ENCODE measurements around the gene NVL.
"Not testable (repeated sequence)": the region's sequence is repeated elsewhere in the genome, so short reads cannot be mapped to it uniquely, and the experiment has no call there.

The NVL gene

DNA sequence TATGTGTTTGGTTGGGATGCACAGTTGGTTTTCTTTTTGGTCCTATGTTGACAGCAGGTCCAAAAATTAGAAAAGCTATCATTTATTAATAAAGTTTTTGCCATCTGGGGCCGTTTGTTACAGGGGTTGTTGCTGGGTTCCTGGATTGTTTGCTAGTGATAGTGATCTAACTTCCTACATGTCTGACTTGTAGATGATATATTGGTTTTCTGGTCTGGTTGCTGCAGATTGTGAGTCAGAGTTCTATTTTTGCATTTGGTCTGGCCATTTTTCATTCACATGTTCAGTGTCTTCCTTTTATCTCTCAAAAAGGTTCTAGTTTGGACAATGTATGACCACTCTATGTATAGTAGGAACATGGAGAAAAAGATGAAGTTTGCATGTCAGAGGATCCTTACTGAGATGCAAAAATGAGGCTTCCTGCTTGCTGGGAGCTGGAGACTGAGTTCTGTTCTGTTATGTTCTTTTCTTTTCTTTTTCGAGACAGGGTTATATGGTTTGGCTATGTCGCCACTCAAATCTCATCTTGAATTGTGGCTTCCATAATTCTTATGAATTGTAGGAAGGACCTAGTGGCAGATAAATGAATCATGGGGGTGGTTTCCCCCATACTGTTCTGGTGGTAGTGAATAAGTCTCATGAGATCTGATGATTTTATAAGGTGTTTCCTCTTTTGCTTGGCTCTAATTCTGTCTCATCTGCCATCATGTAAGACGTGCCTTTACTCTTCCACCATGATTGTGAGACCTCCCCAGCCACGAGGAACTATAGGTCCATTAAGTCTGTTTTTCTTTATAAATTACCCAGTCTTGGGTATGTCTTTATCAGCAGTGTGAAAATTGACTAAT is 4.2 kb upstream of the NVL start:
- no peak for DNase-seq (ENCODE audit: low spot score)

- peak; percentile 35 for DNase-seq (ENCODE audit: low spot score)
Observed at GRCh38 chr1:224333309-224333926, 3.4 kb upstream of the NVL start.

DNA sequence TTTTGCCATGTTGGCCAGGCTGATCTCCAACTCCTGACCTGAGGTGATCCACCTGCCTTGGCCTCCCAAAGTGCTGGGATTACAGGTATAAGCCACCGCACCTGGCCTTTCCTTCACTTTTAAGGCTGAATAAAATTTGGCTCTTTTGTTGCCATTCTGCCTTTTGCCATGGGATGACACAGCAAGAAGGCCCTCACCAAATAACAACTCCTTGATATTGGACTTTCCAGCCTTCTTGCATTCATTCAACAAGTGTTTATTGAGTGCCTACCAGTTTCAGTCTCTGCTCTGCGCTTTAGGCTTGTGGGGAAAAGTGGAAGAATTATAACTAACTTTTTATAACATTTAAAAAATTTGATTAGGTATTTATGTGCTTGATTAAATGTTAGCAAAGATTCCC is 1.9 kb upstream of the NVL start:
- DNase-seq (ENCODE audit: low spot score) = no peak

GRCh38 chr1:224331326-224331725 is 1.4 kb upstream of the NVL start:
- DNase-seq (ENCODE audit: low spot score) = no peak

GRCh38 chr1:224329484-224329841 is 509 bp downstream of the NVL start:
- no peak for DNase-seq (ENCODE audit: low spot score)

GRCh38 chr1:224328644-224329043 is 1.3 kb downstream of the NVL start:
- DNase-seq (ENCODE audit: low spot score) = no peak

DNA sequence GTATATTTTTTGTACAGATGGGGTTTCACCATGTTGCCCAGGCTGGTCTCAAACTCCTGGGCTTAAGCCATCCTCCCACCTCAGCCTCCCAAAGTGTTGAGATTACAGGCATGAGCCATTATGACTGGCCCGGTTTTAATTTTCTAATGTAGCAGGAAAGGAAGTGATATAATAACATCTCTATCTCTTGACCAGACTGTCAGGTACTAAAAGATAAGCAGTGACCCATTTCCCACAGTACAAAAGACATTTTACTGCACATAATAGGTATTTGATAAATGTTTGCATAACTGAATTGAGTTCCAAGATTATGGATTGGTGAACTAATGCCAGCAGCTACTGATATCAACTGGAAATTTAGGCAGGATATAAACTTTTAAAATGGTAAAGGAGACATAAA is 4.0 kb downstream of the NVL start:
- no peak for DNase-seq (ENCODE audit: low spot score)

- no peak for DNase-seq (ENCODE audit: low spot score)
Observed at GRCh38 chr1:224321706-224322105, 8.3 kb downstream of the NVL start.

GRCh38 chr1:224317383-224318045 is 12.5 kb downstream of the NVL start:
- DNase-seq (ENCODE audit: low spot score) = no peak

- DNase-seq (ENCODE audit: low spot score) = no peak
Observed at GRCh38 chr1:224312025-224312424, 17.9 kb downstream of the NVL start.

DNA sequence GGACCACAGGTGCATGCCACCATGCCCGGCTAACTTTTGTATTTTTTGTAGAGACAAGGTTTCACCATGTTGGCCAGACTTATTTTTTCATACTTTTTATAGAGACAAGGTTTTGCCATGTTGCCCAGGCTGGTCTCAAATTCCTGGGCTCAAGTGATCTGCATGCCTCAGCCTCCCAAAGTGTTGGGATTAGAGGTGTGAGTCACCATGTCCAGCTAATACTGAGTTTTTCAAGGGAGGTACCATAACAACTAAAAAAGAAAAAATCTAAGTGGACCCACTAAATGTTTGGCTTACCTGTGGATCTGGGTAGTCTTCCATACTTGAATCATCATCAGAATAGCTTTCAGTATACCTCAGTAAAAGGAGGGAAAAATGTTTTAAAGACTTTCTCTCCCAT is 18.5 kb downstream of the NVL start:
- not testable (repeated sequence) for DNase-seq (ENCODE audit: low spot score)

GRCh38 chr1:224308064-224308463 is 21.9 kb downstream of the NVL start:
- no peak for DNase-seq (ENCODE audit: low spot score)

DNA sequence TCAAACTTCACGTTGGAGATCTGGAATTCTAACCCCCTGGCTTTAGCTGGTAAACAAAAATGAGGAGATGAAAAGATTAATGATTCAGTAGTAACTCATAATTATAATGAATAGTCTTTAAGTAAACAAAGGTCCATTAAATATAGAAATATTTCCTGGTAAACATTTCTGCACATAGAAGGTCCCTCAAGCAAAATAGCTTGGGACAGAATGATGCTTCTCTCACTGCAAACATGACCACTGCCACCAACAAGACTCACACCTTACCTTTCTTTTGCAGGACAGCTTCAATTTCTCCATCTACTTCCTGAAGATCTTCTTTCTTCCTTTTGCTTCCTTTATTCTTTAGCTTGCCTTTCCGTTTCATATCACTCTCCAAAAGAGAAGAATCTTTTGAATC is 25.2 kb downstream of the NVL start:
- DNase-seq (ENCODE audit: low spot score) = no peak

DNA sequence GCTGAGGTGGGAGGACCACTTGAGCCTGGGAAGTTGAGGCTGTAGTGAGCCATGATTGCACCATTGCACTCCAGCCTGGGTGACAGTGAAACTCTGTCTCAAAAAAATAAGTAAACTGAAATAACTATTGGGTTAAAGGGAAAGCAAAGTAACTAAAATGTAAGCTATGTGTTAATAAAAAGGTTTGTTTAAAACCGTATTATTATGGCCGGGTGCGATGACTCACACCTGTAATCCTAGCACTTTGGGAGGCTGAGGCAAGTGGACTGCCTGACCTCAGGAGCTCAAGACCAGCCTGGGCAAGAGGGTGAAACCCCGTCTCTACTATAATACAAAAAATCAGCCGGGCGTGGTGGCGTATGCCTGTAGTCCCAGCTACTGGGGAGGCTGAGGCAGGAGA is 27.0 kb downstream of the NVL start:
- DNase-seq (ENCODE audit: low spot score) = no peak

DNA sequence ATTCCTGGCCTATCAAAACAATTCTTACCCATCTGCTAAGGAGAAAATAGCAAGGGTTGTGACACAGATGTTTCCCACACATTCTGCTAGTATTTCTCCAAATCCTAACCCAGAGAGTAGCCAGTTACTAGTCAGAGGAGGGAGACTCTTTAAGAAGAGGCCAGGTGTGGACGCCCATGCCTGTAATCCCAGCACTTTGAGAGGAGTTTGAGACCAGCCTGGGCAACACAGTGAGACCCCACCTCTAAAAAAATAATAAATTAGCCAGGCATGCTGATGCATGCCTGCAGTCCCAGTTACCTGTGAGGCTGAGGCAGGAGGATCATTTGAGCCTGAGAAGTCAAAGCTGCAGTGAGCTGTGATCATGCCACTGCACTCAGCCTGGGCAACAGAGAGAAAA is 28.6 kb downstream of the NVL start:
- DNase-seq (ENCODE audit: low spot score) = no peak

DNA sequence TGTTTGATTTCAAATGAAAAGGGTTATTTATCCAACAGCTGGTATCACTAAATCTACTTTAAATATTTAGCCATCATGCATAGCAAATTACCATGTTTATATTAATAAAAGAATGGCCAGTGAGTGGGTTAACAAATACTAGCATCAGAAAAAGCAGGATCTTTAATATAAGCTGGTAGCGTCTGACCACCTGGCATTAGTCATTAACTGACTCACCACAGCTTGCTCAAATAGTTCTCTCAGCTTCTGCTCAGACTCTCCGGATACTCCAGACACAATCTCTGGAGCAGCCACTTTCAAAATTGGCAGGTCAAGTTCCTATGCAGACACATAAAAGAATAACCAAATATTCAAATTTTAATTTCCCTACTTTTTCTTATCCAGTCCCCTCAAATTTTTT is 29.6 kb downstream of the NVL start:
- DNase-seq (ENCODE audit: low spot score) = no peak

DNA sequence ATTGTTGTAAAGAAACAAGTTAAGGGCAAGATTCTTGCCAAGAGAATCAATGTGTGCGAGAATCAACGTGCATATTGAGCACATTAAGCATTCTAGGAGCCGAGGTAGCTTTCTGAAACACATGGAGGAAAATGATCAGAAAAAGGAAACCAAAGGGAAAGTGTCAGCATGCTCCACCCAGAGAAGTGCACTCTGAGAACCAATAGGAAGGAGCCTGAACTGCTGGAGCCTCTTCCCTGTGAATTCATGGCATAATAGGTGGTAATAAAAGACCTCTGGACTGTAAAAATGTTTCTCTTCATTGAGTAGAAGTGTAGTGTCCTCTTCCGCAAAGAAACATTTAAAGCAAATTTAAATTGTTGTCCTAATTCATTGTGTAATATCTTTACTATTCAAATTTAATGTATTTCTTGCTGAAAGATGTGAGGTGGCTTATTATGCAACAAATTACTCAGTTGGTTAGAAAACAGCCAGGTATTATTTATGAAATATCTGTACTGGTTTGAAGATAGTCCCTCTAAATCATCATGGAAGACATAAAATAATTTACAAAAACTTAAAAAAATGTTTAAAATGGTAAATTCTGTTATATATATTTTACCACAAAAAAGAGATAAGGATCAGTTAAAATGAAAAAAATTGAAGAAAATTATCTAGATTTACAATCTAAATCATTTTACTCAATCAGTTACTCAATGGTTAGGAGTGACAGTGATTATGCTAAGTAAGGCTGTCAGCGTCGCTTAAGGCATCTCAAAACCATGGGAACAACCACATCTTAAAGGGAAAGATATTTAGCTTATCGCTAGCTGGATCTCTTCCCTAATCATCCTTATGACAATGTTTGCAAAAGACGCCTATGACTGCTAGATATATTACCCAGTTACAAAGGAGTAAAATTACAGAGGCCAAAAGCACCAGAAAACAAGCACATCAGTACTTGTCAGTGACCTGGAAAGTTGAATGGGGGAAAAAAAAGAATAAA is 31.3 kb downstream of the NVL start:
- no peak for DNase-seq (ENCODE audit: low spot score)

DNA sequence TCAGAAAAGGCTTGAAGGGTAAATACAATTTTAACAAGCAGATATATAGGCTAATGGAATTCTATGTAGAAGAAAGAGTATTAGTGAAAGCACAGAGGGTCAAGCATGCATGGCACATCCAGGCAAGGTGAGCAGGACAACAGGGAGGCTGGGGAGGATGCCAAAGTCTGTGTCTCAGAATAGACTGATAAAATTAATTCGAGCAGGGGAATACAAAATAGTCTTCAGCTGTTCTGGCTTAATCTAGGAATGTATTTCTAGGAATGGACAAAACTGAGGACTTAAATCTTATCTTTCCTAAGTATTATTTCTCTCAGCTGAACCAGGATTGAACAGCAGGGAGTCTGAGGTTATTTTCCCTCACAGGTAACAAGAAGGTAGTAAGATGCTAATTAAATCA is 35.2 kb downstream of the NVL start:
- no peak for DNase-seq (ENCODE audit: low spot score)

DNA sequence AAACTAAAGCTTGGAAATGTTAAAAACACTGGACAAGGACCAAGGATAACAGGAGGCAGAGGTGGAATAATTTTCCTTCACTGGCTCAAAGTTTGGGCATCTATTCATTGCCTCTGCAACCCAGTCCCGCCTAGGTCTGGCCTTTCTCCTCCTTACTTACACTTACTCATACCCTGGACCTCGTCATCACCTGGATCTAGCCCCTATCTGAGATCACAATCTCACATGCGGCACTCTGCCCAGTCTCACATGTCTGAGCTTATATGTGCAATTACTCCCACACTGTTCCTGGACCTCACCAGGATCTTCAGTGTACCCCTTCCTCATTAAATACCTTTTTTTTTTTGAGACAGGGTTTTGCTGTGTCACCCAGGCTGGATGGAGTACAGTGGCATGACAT is 37.6 kb downstream of the NVL start:
- no peak for DNase-seq (ENCODE audit: low spot score)

DNA sequence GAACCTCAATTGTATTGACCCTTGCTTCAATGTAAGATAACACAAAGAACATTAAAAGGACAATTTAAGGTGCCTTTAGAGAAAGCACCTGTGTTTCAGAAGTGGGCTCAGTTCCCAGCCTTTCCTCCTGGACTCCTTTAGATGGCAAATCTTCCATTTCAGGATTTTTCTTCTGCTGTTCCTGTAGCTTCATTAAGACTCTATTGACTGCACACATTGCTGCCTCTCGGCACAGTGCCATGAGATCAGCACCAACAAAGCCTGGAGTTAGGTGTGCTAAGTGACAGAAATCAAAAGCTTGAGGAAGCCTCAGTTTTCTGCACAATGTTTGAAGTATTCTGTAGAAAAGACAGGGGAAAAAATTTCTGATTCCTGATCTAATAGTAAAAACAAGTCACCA is 40.6 kb downstream of the NVL start:
- no peak for DNase-seq (ENCODE audit: low spot score)

GRCh38 chr1:224287714-224288113 is 42.3 kb downstream of the NVL start:
- peak; percentile 58 for DNase-seq (ENCODE audit: low spot score)

DNA sequence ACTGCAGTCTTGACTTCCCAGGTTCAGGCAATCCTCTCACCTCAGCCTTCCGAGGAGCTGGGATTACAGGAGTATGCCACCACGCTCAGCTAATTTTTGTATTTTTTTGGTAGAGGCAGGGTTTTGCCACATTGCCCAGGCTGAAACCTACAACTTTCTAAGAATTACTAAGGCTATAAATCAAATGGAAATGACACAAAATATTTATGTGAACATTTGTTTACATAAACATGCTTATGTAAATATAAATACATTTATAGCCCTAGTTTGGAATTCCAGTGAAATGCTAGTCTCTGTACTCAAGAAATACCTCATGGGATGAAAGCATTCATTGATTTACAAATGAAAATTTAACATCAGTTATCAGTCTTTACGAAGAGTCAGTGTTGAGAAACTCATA is 47.8 kb downstream of the NVL start:
- no peak for DNase-seq (ENCODE audit: low spot score)
